Fibroblast of upper back skin (primary cell): ENCODE results near the gene FREM1.
A peak's percentile ranks its signal among the peaks of the same experiment; 100 is the strongest.
"Not testable (repeated sequence)": the region's sequence is repeated elsewhere in the genome, so short reads cannot be mapped to it uniquely, and the experiment has no call there.

Source experiments
- DNase-seq: peaks from one replicate; pipeline ENCODE4 v3.0.0-alpha.2; 2013

Gene FREM1

GRCh38 chr9:14909961-14910805 lies at the start of gene FREM1:
TSS of gene FREM1 (minus strand) at chr9:14910428. CDS start at chr9:14868977, 41,451 bp downstream.
- DNase-seq = peak; percentile 25

- no peak for DNase-seq
Observed at GRCh38 chr9:14958989-14959388, 48.8 kb upstream of the FREM1 start.

GRCh38 chr9:14957109-14957508 lies 46.9 kb upstream of the FREM1 start:
- no peak for DNase-seq

- no peak for DNase-seq
Observed at GRCh38 chr9:14956208-14956607, 46.0 kb upstream of the FREM1 start.

GRCh38 chr9:14945351-14945750 lies 35.1 kb upstream of the FREM1 start:
- DNase-seq = no peak

- DNase-seq = peak; percentile 32
Observed at GRCh38 chr9:14941501-14942405, 31.5 kb upstream of the FREM1 start.

- no peak for DNase-seq
Observed at GRCh38 chr9:14939378-14939777, 29.1 kb upstream of the FREM1 start.

GRCh38 chr9:14937216-14937615 lies 27.0 kb upstream of the FREM1 start:
- no peak for DNase-seq

- no peak for DNase-seq
Observed at GRCh38 chr9:14936491-14936890, 26.3 kb upstream of the FREM1 start.

- no peak for DNase-seq
Observed at GRCh38 chr9:14935964-14936363, 25.7 kb upstream of the FREM1 start.

GRCh38 chr9:14935106-14935751 lies 25.0 kb upstream of the FREM1 start:
- no peak for DNase-seq

GRCh38 chr9:14932641-14933040 lies 22.4 kb upstream of the FREM1 start:
- DNase-seq = no peak

- DNase-seq = no peak
Observed at GRCh38 chr9:14932231-14932630, 22.0 kb upstream of the FREM1 start.

- no peak for DNase-seq
Observed at GRCh38 chr9:14926941-14927624, 16.9 kb upstream of the FREM1 start.

GRCh38 chr9:14924230-14925219 lies 14.3 kb upstream of the FREM1 start:
- DNase-seq = peak; percentile 61

- no peak for DNase-seq
Observed at GRCh38 chr9:14923701-14924100, 13.5 kb upstream of the FREM1 start.

GRCh38 chr9:14920805-14921204 lies 10.6 kb upstream of the FREM1 start:
- not testable (repeated sequence) for DNase-seq

- no peak for DNase-seq
Observed at GRCh38 chr9:14913366-14913765, 3.1 kb upstream of the FREM1 start.

- no peak for DNase-seq
Observed at GRCh38 chr9:14912859-14913258, 2.6 kb upstream of the FREM1 start.

- no peak for DNase-seq
Observed at GRCh38 chr9:14911046-14911445, 818 bp upstream of the FREM1 start.

- DNase-seq = no peak
Observed at GRCh38 chr9:14909601-14909960, 647 bp downstream of the FREM1 start.
